CD4-positive, alpha-beta T cell treated with Interferon gamma for 1 hour (primary cell): Measurements from ENCODE around the gene ZCCHC24.
A peak's percentile ranks its signal among the peaks of the same experiment; 100 is the strongest.

ENCODE experiments used
- DNase-seq: peaks from one replicate; pipeline ENCODE4 v3.0.0-alpha.2; 2020

ZCCHC24 gene

GRCh38 chr10:79357180-79357579, 88.2 kb downstream of the ZCCHC24 start:
- no peak for DNase-seq

- DNase-seq = peak; percentile 37
Observed at GRCh38 chr10:79356104-79356503, 89.3 kb downstream of the ZCCHC24 start.

GRCh38 chr10:79355420-79356017, 89.9 kb downstream of the ZCCHC24 start:
- no peak for DNase-seq

GRCh38 chr10:79354615-79355014, 90.8 kb downstream of the ZCCHC24 start:
- no peak for DNase-seq

- no peak for DNase-seq
Observed at GRCh38 chr10:79354141-79354540, 91.3 kb downstream of the ZCCHC24 start.

- DNase-seq = no peak
Observed at GRCh38 chr10:79353726-79354125, 91.7 kb downstream of the ZCCHC24 start.

GRCh38 chr10:79353000-79353406, 92.4 kb downstream of the ZCCHC24 start:
- DNase-seq = peak; percentile 31

GRCh38 chr10:79352035-79352877, 93.2 kb downstream of the ZCCHC24 start:
- DNase-seq = no peak

GRCh38 chr10:79351332-79351731, 94.1 kb downstream of the ZCCHC24 start:
- DNase-seq = no peak

- no peak for DNase-seq
Observed at GRCh38 chr10:79350407-79351154, 94.8 kb downstream of the ZCCHC24 start.

GRCh38 chr10:79349766-79350406, 95.5 kb downstream of the ZCCHC24 start:
- no peak for DNase-seq

GRCh38 chr10:79349072-79349491, 96.3 kb downstream of the ZCCHC24 start:
- no peak for DNase-seq

- DNase-seq = no peak
Observed at GRCh38 chr10:79348640-79348988, 96.8 kb downstream of the ZCCHC24 start.

- DNase-seq = peak; percentile 81
Observed at GRCh38 chr10:79347894-79348639, 97.4 kb downstream of the ZCCHC24 start.

GRCh38 chr10:79347226-79347893, 98.1 kb downstream of the ZCCHC24 start, which contains the start of gene PPIF:
TSS of gene PPIF (plus strand) at chr10:79347469. CDS start at chr10:79347549, 80 bp downstream.
- peak; percentile 92 for DNase-seq

GRCh38 chr10:79346388-79347225, 98.8 kb downstream of the ZCCHC24 start:
- DNase-seq = no peak

GRCh38 chr10:79346012-79346340, 99.4 kb downstream of the ZCCHC24 start:
- DNase-seq = no peak

GRCh38 chr10:79345241-79346011, 100.0 kb downstream of the ZCCHC24 start:
- peak; percentile 23 for DNase-seq

- no peak for DNase-seq
Observed at GRCh38 chr10:79344502-79345195, 100.8 kb downstream of the ZCCHC24 start.
